ENCODE data around the gene IGFL3. TPM values are rescaled to one million over a fixed set of nuclear protein-coding genes. Genes with fewer than 3 reads are reported as not detected.
"Not testable (repeated sequence)": the region's sequence is repeated elsewhere in the genome, so short reads cannot be mapped to it uniquely, and the experiment has no call there.

The IGFL3 gene
- total RNA-seq, 1 donor from 2014 or later, result not detected

- DNase-seq, result no peak
These were observed 959 bp upstream of the IGFL3 start for GRCh38 chr19:46125447-46125846.

DNA sequence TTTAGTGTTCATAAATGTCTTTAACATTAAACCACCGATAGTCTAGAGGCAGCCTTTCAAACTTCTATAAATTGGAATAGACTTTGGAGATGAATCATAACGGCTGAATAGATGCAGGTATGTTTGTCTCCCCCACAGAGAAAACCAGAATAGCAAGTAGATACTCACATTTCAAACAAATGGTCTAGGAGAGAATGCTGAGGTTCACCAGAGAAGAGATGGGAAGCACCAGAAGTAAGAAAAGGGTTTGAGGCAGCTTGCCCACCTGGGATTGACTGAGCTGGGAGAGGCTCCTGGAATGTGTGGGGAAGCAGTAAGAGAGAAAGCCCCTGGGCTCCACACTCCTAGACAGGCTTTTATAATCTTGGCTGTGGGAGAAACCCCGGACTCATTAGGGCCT lies 6.4 kb downstream of the IGFL3 start:
- no peak for DNase-seq

DNA sequence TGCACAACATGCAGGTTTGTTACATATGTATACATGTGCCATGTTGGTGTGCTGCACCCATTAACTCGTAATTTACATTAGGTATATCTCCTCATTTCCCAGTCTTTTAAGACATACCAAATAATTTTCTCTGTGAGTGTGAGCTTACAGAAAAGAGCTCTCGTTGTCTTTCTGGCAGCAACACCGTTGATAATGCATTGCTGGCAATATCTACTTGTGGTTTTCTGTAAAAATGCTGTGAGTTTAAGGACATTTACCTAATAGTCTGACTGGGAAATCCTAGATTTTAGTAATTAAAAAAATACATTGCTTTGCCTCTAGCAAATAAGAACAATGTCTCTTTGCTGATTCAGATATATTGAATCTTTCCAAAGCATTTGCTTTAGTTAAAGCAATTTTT lies 8.4 kb downstream of the IGFL3 start:
- DNase-seq, result no peak

- DNase-seq, result no peak
These were observed 8.9 kb downstream of the IGFL3 start for GRCh38 chr19:46115396-46116106.

GRCh38 chr19:46113726-46114125 lies 10.8 kb downstream of the IGFL3 start:
- no peak for DNase-seq

- no peak for DNase-seq
These were observed 12.0 kb downstream of the IGFL3 start for GRCh38 chr19:46112527-46112926.

DNA sequence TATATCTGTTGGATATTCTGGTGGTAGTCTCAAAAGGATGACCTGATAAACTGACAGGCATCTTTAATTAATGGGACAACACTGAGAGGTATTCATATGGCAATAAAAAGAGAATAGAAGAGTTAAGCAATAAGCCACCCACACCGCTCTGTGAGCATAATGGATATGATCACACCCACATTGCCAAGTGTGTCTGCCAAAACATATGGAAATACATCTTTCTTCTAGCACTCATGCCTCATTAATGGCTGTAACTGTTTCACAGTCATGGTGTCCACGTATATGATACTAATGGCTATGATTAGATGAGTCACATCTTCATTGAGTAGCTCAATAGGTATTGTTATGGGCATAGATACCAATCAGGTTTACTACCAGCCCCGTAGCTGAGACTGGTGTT lies 13.1 kb downstream of the IGFL3 start:
- DNase-seq, result no peak

DNA sequence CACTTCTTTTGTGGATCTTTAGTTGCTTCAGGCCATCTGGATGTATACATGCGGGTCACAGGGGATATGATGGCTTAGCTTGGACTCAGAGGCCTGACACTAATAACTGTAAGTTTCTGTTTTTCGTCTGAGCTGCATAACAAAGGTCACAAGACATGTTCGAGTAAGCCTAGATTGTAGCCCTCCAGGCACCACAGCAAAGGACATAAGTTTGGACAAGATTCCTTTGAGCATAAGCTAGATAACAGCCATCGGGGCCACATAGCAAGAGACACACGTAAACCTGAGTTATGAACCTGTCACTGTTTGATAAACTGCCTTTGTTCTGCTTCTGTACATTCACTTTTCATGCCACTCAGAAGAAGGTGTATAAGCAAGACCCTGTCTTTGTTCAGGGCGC lies 14.6 kb downstream of the IGFL3 start:
- DNase-seq, result no peak

- DNase-seq, result no peak
These were observed 17.1 kb downstream of the IGFL3 start for GRCh38 chr19:46107371-46107770.

- not testable (repeated sequence) for DNase-seq
These were observed 22.2 kb downstream of the IGFL3 start for GRCh38 chr19:46102333-46102732.

GRCh38 chr19:46101293-46101692 lies 23.2 kb downstream of the IGFL3 start:
- DNase-seq, result no peak

GRCh38 chr19:46100344-46100743 lies 24.1 kb downstream of the IGFL3 start:
- no peak for DNase-seq

- DNase-seq, result no peak
These were observed 34.0 kb downstream of the IGFL3 start for GRCh38 chr19:46090444-46090843.

- no peak for DNase-seq
These were observed 35.1 kb downstream of the IGFL3 start for GRCh38 chr19:46089432-46089831.

- DNase-seq, result no peak
These were observed 36.4 kb downstream of the IGFL3 start for GRCh38 chr19:46088101-46088500.

DNA sequence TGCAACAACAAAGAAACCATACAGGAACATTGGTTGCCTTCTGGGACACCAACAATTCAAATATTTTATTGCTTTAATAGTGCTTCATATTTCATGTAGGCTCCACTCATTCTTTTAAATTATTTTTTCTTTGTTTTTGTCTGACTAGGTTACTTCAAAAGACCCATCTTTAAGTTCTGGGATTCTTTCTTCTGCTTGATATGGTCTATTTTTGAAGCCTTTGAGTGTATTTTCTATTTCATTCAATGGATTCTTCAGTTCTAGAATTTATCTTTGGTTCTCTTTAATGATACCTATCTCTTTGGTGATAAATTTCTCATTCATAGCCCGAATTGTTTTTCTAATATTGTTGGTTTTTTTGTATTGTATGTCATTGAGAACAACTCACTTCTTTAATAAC lies 38.6 kb downstream of the IGFL3 start:
- no peak for DNase-seq

- DNase-seq, result no peak
These were observed 41.8 kb downstream of the IGFL3 start for GRCh38 chr19:46082728-46083050.

GRCh38 chr19:46081928-46082727 lies 42.4 kb downstream of the IGFL3 start:
- peak; percentile 61 for DNase-seq

DNA sequence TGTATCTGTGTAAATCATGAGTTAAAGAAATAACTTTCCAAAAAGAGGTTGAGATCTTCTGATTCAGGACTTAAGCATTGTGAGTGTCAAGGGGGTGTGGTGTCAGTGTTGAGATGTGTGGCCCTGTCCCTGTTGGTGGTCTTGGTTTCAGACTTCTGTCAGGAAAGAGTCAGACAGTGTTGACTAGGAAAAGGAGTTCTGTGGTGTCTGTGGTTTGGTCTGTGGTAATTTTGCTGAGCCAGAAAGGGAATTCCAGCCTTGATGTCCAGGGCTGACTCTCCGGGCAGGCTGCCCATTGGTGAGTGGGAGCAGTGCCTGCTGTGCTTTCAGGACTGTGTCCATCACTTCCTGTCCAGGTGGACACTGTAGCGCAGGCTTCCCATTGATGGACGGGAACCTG lies 43.9 kb downstream of the IGFL3 start:
- no peak for DNase-seq

GRCh38 chr19:46079576-46079975 lies 44.9 kb downstream of the IGFL3 start:
- DNase-seq, result no peak

- DNase-seq, result peak; percentile 87
These were observed 45.7 kb downstream of the IGFL3 start for GRCh38 chr19:46078573-46079332.

DNA sequence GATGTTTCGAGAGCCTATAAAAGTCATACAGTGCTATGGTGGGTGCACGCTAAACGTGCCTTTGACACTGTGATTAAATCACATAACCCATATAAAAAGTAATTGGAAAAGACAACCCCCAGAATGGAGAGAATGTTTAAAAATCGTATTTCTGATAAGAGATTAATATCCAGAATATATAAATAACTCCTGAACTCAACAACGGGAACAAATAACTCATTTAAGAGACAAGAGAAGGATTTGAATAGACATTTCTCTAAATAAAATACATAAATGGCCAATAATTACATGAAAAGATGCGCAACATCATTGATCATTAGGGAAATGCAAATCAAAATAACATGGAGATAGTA lies 46.7 kb downstream of the IGFL3 start:
- no peak for DNase-seq
